NCI-H748 (cell line): Measurements from ENCODE around the gene DLGAP5.
A peak's percentile ranks its signal among the peaks of the same experiment; 100 is the strongest.

Experiments used
- DNase-seq: peaks from one replicate; lab custom pipeline; 2025; ENCODE audit not compliant: unreplicated experiment; lab: John Stamatoyannopoulos, UW

The DLGAP5 gene, protein sequence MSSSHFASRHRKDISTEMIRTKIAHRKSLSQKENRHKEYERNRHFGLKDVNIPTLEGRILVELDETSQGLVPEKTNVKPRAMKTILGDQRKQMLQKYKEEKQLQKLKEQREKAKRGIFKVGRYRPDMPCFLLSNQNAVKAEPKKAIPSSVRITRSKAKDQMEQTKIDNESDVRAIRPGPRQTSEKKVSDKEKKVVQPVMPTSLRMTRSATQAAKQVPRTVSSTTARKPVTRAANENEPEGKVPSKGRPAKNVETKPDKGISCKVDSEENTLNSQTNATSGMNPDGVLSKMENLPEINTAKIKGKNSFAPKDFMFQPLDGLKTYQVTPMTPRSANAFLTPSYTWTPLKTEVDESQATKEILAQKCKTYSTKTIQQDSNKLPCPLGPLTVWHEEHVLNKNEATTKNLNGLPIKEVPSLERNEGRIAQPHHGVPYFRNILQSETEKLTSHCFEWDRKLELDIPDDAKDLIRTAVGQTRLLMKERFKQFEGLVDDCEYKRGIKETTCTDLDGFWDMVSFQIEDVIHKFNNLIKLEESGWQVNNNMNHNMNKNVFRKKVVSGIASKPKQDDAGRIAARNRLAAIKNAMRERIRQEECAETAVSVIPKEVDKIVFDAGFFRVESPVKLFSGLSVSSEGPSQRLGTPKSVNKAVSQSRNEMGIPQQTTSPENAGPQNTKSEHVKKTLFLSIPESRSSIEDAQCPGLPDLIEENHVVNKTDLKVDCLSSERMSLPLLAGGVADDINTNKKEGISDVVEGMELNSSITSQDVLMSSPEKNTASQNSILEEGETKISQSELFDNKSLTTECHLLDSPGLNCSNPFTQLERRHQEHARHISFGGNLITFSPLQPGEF

DNA sequence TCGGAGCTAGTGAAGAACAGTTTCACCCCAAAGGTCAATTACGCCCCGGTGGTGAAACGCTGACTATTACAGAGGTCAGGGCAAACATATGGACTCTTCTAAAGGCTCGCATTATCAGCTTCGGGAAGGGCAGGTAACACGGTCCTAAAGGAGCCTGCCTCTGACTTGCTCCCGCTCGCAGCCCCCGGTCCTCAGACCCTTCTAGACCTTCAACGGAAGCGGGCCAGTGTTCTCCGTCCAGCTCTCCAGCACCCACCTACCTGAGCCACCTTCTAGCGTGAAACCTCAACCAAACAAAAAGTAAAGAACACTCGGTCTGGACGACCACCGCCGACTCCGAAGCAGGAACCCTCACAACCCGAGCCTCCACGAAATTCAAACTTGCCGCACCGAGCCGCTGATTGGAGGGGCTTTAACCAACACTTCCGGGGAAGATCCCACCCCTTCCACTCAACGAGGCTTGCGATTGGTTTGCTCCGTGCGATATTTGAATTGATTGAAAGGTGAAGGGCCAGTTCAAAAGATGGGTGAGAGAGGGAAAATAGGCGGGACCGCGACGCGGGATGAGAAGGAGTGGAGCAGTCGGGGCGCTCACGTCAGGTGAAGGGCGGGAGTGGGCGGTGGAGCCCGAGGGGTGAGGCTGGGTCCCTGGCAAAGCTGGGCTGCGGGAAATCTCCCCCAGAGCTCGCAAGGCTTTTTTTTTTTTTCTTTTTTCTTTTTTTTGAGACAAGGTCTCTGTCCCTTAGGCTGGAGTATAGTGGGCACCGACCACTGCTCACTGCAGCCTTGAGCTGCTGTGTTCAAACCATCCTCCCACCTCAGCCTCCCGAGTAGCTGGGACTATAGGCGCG, at the start of gene DLGAP5:
DLGAP5 (minus strand) TSS at position 383 of the 851 bp plus-strand sequence. CDS start 2,406 bp downstream, outside the sequence.
- peak; percentile 99 for DNase-seq

DNA sequence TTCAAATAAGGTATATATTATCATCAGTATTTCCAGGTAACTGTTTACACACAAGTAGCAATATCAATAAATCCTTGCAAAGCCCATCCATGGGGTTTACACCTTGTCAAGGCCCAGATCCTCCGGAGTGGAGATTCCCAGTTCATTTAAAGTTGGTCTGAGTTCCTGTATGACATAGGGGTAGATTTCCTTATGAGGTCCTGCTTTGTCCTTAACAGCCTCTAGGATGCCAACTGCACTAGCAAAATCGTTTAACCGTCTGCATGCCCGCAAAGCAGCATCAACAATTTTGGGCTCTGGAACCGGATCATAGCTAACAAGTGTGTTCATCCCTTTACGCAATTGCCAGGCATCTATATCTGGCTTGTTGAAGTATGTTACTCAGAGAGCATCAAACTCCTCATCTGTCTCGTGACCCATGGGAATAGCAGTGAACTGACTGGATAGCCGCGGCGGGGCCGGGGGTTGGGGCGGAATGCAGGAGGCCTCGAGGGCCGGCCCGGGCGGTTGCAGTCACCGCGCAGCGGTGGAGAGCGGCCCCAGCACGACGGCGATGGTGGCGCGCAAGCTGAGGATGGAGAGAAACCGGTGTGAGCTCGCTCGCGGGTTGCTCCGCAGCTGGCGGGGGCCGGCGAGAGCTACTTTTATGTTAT, 49.3 kb upstream of the DLGAP5 start:
- no peak for DNase-seq

DNA sequence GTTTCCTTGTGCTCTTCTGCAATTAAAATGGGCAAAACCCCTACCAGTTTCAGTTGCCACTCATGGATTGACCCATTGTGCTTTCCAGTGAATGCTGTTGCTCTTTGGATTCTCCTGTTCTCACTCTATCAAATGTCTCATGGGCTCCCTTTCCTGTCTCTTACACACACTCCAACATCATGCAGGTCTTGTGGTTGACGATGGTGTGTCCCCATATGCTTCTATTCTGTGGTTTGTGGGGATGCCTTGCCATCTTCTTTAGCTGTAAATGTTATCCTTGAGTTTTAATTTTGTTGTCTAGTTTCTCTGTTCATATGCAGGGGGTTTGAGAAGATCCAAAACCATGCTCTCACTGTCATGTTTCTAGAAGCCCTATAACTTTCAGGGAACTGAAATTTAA, 47.9 kb upstream of the DLGAP5 start:
- DNase-seq = no peak

DNA sequence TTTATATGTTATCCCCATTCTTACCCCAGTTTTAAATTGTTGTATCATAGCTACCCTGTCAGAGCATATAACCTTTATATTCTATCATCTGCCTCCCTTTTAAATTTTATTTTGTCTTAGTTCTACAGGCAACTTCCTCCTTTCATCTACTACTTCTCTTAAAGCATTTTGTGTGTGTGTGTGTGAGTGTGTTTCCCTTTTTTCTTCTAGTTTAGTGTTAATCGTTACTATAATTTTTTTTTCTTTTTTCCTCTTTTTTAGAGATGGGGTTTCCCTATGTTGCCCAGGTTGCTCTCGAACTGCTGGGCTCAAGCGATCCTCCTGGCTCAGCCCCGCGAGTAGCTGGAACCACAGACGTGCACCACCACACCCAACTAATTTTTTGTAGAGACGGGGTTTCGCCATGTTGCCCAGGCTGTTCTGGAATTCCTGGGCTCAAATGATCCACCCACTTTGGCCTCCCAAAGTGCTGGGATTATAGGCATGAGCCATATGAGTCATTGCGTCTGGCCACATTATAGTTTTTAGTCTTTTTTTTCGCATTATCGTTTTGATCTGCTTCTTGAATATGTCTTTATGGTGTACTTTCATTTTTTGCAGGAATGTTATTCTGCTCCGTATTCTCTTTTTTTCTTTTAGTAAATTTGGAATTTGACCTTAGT, 46.8 kb upstream of the DLGAP5 start:
- no peak for DNase-seq

DNA sequence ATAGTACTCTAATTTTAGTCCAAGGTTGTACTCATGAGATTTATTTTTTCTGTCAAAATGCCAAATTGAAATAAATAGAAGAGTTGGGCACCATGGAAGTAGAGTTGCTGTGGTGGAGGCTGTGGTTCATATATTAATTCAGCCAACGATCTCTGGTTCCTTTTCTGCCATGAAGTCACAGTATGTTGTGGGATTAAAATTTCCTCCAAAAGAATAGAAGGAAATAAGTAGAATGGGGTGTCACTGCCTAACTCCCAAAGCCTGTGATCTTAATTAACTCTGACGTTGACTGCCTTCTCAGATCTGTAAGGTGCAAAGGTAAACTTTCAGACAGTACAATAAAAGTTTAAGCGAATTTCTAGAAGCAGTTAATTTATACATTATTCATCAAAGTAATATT, 42.2 kb upstream of the DLGAP5 start:
- no peak for DNase-seq

DNA sequence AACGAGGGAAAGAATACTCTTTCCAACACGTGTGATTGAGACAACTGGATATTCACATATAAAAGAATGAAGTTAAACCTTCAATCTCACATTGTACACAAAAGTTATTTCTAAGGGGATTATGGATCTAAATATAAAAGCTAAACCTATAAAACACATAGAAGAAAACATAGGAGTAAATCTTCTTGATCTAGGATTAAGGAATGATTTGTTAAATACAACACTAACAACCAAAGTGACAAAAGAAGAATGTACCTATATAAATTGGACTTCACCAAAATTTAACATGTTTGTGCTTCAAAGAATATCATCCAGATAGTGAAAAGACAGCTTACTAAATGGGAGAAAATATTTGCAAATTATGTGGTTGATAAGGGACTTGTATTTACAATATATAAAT, 36.9 kb upstream of the DLGAP5 start:
- no peak for DNase-seq

DNA sequence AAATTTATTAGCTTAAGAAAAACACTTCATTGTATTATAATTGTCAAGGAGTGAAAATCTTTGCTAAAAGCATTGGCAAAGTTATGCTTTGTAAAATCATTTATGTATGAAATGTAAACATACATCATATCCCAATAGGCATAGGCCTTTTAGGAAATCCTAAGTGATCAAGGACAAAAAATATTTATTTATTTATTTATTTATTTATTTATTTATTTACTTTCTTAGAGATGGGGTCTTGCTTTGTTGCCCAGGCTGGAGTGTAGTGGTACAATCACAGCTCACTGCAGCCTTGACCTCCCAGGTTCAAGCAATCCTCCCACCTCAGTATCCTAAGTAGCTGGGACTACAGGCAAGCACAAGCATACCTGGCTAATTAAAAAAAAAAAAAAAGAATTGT, 32.0 kb upstream of the DLGAP5 start:
- no peak for DNase-seq

DNA sequence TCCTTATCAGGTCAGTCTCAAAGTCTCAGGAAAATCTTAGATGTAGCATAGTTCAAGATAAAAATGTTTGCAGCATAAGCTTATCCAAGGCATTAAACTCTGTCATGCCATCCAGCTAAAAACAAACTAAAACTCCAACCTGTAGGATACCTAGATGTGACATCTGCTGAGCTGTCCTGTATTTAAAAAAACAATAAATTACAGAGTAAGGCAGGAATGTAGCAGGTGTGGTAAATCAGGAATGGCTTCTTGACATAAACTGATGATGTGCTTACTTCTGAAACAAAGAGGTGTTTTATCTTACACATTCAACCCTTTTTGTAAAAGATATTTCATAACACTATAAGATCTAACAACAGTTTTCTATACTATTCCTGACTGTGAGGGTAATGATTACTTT, 30.6 kb upstream of the DLGAP5 start:
- no peak for DNase-seq

DNA sequence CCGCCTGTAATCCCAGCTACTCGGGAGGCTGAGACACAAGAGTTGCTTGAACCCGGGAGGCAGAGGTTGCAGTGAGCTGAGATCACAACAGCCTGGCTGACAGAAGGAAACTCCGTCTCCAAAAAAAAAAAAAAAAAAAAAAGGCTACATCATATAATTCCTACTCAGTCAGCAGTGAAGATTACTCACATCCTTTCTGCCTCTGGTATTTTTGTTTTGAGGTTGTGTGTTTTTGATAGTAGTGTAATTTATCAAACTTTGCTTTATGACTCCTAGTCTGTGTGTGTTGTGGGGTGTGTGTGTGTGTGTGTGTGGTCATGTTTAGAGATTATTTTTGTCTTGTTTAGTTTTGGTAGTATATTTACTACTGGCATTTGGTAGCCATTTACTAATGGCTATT, 29.8 kb upstream of the DLGAP5 start:
- no peak for DNase-seq

DNA sequence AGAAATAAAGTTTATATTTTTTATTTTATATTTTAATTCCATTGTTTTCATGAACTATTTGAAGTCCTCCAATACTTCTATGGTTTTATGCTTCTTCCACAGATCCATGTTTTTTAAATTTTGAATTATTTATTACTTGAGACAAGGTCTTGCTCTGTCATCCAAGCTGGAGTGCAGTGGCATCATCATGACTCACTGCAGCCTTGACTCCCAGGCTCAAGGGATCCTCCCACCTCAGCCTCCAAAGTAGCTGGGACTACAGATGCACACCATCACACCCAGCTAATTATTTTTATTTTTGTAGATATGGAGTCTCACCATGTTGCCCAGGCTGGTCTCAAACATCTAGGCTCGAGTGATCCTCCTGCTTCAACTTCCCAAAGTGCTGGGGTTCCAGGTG, 28.8 kb upstream of the DLGAP5 start:
- no peak for DNase-seq

DNA sequence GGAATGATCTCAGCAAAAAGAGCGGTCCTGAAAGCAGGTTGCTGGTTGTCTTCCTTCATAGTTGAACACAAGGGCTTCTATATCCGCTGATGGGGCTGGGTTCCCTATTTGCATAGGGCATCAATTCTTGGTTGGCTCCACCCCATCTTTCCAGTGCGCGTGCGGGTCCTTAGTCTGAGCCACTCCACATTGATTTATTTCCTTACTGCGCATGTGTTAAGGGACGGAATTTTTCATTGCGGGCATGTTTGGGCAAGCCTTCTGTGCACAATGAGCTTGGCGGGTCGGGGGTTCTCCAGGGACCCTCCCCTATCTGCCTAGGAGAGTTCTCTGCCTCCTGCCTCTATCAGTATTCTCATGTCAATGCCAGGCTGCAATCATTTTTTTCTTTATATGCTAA, 21.2 kb upstream of the DLGAP5 start:
- peak; percentile 50 for DNase-seq

DNA sequence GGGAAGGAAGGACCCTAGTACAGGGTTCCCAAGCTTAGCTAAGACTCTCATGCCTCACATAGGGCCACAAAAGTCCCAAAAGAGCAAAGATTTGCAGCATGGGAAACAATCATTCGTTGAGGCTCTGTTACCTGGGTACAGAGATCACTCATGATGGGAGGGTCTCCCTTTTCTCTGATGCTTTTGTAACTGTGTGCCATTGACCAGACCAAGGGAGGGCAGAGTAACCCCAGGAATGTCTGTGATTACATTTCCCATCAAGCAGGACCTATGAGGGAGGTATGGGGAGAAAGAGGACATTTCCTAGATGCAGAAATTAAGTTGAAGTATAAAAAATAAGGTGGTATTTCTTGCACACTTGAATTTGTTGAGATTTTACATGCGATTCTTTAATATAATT, 16.4 kb upstream of the DLGAP5 start:
- no peak for DNase-seq

DNA sequence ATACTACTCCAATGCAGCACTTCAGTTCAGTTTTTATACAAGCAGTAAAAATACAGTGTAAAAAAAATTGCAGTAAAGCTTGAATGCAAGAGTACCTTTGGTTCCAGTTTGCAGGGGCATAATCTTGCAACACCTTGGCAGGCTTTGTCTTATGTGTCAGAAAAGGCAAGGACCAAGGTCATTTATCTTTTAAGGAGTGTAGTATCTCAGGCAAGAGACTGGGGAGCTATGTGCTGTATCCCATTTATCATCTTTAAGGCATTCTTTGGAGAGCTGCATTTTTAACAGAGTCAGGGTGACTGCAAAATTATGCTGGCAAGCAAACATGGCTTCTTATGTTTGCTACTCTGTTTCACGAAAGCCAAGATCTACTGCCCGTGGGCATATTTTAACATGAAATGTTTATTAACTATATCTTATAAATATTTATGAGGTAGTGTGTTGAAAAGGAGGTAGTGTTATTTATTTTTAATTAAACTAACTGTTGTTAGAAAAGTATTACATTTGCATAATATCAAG, 14.8 kb upstream of the DLGAP5 start:
- DNase-seq = no peak

DNA sequence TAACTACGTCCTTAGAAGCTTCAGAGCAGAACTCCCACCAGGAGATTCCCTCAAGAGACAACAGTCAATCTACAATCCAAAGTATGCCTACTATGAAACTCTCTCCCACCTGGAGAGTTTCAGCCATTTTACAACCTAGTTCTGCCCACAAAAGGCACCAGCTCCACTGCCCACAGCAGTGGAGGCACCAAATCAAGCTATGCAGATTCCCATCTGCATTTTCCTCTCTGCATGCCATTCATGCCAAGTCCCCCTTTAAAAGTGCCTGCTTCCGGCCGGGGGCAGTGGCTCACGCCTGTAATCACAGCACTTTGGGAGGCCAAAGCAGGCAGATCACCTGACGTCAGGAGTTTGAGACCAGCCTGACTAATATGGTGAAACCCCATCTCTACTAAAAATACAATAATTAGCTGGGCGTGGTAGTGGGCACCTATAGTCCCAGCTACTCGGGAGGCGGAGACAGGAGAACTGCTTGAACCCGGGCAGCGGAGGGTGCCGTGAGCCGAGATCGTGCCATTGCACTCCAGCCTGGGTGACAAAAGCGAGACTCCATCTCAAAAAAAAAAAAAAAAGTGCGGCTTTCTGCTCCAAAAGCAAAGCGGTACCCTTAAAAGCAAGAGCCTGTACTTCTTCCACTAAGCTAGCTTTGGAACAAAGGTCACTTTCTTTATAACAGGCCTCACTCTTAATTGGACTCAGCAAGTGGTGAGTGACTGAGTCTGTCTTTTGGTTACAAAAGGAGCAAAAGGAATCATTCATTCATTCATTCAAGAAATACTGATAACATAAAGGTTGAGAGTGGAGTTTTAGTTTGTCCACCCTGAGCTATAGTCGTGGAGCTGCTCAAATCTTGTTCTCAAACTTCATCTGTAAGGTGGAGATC, 10.1 kb upstream of the DLGAP5 start:
- no peak for DNase-seq

DNA sequence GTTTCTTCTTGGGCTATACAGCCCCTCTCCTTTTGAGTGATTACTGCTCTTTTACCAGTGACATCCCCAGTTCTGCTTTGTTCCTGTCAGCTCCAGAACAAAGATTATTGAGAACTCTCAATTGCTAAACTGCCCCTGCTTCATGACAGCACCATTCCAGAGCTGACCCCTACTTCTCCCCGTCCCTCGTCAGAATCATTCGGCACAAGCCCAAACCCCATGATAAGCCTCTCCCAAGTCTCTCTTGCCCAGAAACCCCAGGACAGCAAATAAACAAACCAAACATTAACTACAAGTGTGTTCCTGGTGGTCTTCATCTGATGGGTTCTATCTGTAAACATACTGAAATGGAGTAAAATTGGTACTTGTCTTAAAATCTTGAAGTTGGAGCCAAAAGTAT, 9.3 kb upstream of the DLGAP5 start:
- DNase-seq = no peak

DNA sequence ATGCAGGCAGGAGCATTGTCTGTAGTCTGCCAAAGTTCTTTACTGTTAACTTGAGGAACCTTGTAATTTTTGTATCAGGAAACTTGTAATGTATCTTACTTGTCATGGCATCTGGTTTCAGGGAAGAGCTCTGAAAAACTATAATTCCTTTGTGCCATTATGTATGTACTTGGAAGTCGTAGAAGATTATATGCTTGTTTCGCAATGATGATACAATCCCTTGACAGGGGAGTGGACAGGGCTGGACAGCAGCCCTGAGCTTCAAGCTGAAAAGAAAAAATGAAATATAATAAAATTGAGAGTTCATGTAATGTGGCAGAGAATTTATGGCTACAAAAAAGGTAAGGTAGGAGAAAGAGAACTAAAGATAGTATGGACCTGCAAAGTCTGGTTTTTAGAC, 7.4 kb upstream of the DLGAP5 start:
- no peak for DNase-seq

DNA sequence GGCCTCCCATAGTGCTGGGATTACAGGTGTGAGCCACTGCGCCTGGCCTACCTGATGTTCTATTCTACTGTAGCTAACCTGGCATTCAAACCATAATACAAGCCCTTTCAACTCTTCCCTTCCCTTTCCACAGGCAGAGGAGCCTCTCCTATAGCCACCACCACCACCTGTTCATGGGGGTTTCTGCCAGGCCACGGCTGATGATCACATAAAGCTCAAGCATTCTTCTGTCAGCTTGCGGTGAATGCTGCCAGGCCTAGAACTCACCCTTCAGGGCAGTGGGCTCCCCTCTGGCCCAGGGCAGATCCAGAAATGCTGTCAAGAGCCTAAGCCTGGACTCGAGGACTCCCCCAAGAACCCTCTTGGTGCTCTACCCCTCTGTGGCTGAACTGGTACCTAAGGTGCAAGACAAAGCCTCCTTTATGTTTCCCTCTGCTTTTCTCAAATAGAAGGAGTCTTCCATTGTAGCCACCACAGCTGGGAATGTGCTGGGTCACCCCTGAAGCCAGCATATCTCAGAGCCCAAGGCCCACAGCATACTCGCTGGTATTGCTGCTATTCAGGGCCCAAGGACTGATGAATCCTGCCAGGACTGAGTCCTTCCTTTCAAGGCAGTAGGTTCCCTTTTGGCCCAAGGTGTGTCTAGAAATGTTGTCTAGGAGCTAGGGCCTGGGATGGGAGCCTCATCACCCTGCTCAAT, 3.4 kb upstream of the DLGAP5 start:
- DNase-seq = no peak

DNA sequence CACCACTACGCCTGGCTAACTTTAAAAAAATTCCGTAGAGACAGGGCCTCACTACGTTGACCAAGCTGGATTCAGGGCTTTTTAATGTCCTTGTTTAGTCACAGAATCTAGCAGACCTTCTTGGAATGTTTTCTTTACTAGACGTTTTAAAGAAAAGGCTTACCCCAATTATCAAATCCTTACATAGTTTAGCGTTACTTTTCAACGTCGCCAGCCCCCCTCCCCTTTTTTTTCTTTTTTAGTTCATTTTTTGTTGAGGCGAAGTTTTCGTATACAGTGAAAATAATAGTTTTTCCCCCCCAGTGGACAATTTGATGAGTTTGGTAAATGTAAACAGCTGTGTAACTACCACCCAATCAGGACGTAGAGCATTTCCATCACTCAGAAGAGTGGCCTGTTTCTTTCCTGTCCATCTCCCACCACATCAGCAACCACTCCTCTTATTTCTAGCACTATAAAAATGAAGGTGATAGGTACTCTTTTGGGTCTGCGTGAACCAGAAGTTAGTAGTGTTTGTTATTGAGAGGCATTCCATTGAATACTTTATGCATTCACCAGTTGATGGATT, 753 bp upstream of the DLGAP5 start:
- DNase-seq = peak; percentile 22
